Metanephros (tissue), 1 donor: ENCODE data around the gene ERP27. TPM values are rescaled to one million over a fixed set of nuclear protein-coding genes. Genes with fewer than 3 reads are reported as not detected.

Source experiments
- total RNA-seq: library from RNA; depleted of rRNA; stranded (reverse); fragments of >200 nt; gene quantifications from one replicate; pipeline ENCODE4 v1.2.3, GENCODE V29; 2014

ERP27 gene
- total RNA-seq, result 14.0 TPM

DNA sequence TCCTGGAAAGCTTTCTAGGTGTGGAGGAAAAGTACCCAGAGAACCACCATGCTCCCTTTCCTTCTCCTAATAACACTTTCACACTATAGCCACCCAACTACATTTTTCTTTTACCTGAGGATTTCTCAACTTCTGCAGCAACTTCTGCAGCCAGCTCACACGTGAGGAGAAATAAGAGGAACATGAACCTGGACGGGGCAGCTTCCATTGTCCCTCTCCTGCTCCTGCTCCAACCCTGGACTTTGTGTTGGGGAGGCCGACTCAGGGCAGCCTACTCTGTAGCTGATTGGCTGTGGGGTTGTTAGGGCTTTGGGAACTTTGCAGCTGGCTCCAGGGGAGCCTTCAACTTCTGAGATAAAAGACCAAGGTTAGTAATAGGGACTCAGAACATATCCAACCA lies at the start of gene ERP27:
ERP27 (minus strand) TSS at position 237 of the 400 bp plus-strand sequence; CDS start at position 208, 29 bp downstream.

GRCh38 chr12:14972816-14973215 lies 34.5 kb upstream of the ERP27 start, which contains the start of gene PDE6H:
Gene PDE6H, plus strand, starts transcription at chr12:14973042. Its CDS starts 4,971 bp downstream, at chr12:14978013.

GRCh38 chr12:14961466-14962152 lies 23.3 kb upstream of the ERP27 start, which contains the start of gene ARHGDIB:
Gene ARHGDIB, minus strand, starts transcription at chr12:14961601. Its CDS starts 10,889 bp downstream, at chr12:14950712.

DNA sequence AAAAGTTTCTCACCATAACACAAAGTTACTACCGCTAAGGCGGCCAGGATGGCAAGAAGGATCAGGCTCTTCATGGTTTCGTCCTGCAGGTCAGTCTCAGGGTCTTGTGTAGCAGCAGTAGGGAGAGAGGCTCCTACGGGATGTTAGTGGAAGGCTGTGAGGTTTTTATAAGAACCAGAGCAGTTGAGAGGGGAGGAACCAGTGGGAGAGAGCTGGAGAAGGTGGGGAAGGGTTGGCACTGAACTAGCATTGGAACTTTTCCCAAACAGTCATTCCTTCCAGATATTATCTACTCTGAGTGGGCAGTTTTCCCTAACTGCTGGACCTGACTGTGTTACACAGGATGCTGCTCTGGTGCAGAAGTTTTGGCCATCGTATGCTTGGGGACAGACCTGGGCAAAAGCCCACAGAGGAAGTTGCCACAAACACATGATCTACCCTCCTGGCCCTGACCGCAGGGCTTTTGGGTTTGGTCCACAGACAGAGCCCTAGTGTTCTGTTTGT lies 52.6 kb downstream of the ERP27 start, which contains the start of gene MGP:
MGP (minus strand) TSS at position 137 of the 504 bp plus-strand sequence; CDS start at position 74, 63 bp downstream.

Other genes with a start within 250 kb of the ERP27 start
- not detected for gene GUCY2C, start 241.9 kb downstream of the ERP27 start, total RNA-seq
- 28.4 TPM for gene WBP11, start 135.1 kb downstream of the ERP27 start, total RNA-seq
- 2.7 TPM for gene C12orf60, start 134.9 kb downstream of the ERP27 start, total RNA-seq
- gene SMCO3, start 124.4 kb downstream of the ERP27 start, total RNA-seq, result 3.3 TPM
- gene ART4, start 95.0 kb downstream of the ERP27 start, total RNA-seq, result 2.7 TPM
- gene MGP, start 52.7 kb downstream of the ERP27 start, total RNA-seq, result 54.7 TPM
- gene ARHGDIB, start 23.1 kb upstream of the ERP27 start, total RNA-seq, result 40.1 TPM
- not detected for gene PDE6H, start 34.5 kb upstream of the ERP27 start, total RNA-seq